Measurements from ENCODE around the gene INAFM2.
A peak's percentile ranks its signal among the peaks of the same experiment; 100 is the strongest.

The INAFM2 gene

DNA sequence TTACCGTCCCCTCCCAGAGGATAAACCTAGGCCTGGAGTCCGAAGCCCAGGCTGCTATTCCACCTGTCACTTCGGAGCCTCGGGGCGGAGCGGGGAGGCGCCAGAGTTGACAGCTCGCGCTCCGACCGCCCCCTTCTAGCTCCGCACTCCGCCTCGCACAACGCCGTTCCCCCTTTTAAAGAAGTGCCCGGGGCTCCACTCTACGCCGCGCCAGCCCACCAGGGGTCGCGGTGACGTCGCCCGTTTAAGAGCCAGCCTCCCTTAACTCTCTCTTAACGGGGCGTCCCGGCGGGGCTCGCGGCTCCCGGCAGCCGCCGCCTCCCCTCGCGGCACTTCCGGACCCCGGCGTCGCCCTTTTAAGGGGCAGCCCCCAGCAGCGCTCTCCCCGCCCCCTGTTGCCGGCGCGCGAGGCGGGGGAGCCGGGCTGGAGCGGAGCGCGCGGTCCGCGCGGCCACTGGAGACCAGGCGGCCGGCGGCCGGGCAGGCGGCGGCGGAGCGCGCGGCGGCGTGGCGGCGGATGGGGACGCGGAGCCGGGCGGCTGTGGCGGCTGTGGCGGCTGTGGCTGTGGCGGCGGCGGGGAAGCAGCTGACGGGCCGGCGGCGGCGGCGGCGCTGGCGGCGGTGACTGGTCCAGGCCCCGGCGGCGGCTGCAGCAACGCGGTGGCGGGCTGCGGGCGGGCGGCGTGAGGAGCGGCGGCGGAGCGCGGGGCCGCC lies at the start of gene INAFM2:
INAFM2 (plus strand) TSS at position 454 of the 714 bp plus-strand sequence. CDS start 364 bp downstream, outside the sequence.
- DNase-seq, result peak; percentile 98
- peak within 1 kb of the TSS; percentile 61; the same call in 1 of the 2 replicates for H2AFZ ChIP-seq (ENCODE audit: low read length)
- H3K4me3 ChIP-seq (ENCODE audit: low read length), result peak within 1 kb of the TSS; percentile 74
- no peaks in the 10 kb centered on the region for H3K9me2 ChIP-seq (replicated peaks; ENCODE audit: insufficient read depth, low read length)
- TF ChIP-seq, protein P1, sequence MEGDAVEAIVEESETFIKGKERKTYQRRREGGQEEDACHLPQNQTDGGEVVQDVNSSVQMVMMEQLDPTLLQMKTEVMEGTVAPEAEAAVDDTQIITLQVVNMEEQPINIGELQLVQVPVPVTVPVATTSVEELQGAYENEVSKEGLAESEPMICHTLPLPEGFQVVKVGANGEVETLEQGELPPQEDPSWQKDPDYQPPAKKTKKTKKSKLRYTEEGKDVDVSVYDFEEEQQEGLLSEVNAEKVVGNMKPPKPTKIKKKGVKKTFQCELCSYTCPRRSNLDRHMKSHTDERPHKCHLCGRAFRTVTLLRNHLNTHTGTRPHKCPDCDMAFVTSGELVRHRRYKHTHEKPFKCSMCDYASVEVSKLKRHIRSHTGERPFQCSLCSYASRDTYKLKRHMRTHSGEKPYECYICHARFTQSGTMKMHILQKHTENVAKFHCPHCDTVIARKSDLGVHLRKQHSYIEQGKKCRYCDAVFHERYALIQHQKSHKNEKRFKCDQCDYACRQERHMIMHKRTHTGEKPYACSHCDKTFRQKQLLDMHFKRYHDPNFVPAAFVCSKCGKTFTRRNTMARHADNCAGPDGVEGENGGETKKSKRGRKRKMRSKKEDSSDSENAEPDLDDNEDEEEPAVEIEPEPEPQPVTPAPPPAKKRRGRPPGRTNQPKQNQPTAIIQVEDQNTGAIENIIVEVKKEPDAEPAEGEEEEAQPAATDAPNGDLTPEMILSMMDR (IDR thresholded peaks at IDR 0.05; ENCODE audit: low read length), result peak; percentile 37
- TF ChIP-seq EZH2phosphoT487 (IDR thresholded peaks at IDR 0.05; ENCODE audit: low read length), result no peak
- peaks cover 26% of the 10 kb centered on the region for H3F3A ChIP-seq (ENCODE audit: insufficient read depth, low read length)
- peak within 1 kb of the TSS; percentile 61; the same call in 1 of the 2 replicates for H3K9ac ChIP-seq (ENCODE audit: low read length)
- no peaks in the 10 kb centered on the region for H4K20me1 ChIP-seq (ENCODE audit: insufficient read depth, low read length)
- H3K27ac ChIP-seq (ENCODE audit: low read length), result no peak within 1 kb of the TSS
- H3K36me3 ChIP-seq (replicated peaks; ENCODE audit: insufficient read depth, low read length), result no peaks in the 10 kb centered on the region
- peaks cover 29% of the 10 kb centered on the region for H3K79me2 ChIP-seq (ENCODE audit: low read length)
- peak within 1 kb of the TSS; percentile 92 for H3K4me2 ChIP-seq (ENCODE audit: low read depth, low read length)
- H3K4me1 ChIP-seq (ENCODE audit: low read length), result peaks cover 43% of the 10 kb centered on the region
- no peaks in the 10 kb centered on the region for H3K27me3 ChIP-seq (replicated peaks; ENCODE audit: insufficient read depth, low read length)
- no peaks in the 10 kb centered on the region for H3K9me3 ChIP-seq (replicated peaks; ENCODE audit: insufficient read depth, low read length)

DNA sequence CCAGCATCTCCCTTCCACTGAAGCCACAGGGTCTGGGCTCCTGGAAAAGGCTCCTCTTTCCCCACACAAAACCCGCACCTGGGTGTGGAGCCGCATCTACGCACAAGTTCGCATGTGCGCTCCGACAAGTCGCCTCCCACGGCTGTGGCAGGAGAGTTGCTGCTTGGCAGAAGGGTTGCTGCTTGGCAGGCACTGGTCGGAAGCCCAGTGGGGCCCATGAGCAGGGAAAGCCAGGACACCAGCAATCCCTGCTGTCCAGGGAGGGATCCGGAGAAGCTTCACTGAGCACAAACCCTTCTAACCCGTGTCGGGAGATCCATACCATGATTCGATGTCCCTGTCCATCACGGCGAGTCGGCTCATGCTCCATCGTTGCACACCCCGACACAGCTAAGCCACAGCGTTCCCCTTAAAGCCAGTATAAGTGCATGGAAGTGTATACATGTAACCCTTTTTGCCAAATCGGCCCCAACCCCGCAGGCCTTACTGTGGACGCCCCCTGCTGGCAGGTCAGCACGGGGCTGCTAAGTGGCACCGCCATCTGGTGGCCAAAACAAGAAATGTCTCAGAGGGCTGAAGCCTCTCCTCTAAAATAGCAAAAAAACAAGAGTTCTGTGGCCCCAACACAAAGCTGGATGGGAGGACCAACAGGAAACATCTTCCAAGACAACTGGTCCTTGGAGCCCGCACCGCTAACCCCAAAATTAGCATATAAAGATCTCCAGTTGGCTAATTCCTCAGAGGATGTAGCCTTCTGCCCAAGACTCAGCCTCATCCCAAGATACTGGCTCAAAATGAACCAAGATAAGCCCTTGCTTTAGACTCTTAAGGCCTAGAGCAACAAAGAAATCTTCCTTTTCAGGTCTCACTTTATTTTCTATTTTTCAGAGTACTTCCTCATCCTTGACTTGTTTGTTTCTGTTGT lies 48.9 kb upstream of the INAFM2 start:
- no peaks in the 10 kb centered on the region for H3K36me3 ChIP-seq (replicated peaks; ENCODE audit: insufficient read depth, low read length)
- H3K27me3 ChIP-seq (replicated peaks; ENCODE audit: insufficient read depth, low read length), result peaks cover 15% of the 10 kb centered on the region
- H3K4me2 ChIP-seq (ENCODE audit: low read depth, low read length), result no peak overlapping the region
- H3K4me1 ChIP-seq (ENCODE audit: low read length), result no peaks in the 10 kb centered on the region
- peak overlapping the region; percentile 42; the same call in 1 of the 2 replicates for H2AFZ ChIP-seq (ENCODE audit: low read length)
- TF ChIP-seq EZH2 (optimal IDR thresholded peaks at IDR 0.05; ENCODE audit: low read depth, low read length), result no peak
- TF ChIP-seq, protein P1 (IDR thresholded peaks at IDR 0.05; ENCODE audit: low read length), result peak; percentile 100
- H3K9ac ChIP-seq (ENCODE audit: low read length), result no peak overlapping the region
- no peak overlapping the region for H3K27ac ChIP-seq (ENCODE audit: low read length)
- no peaks in the 10 kb centered on the region for H3F3A ChIP-seq (ENCODE audit: insufficient read depth, low read length)
- no peaks in the 10 kb centered on the region for H4K20me1 ChIP-seq (ENCODE audit: insufficient read depth, low read length)
- no peaks in the 10 kb centered on the region for H3K9me3 ChIP-seq (replicated peaks; ENCODE audit: insufficient read depth, low read length)
- H3K9me2 ChIP-seq (replicated peaks; ENCODE audit: insufficient read depth, low read length), result no peaks in the 10 kb centered on the region
- peak; percentile 78 for DNase-seq
- H3K4me3 ChIP-seq (ENCODE audit: low read length), result no peak overlapping the region
- H3K79me2 ChIP-seq (ENCODE audit: low read length), result no peaks in the 10 kb centered on the region

DNA sequence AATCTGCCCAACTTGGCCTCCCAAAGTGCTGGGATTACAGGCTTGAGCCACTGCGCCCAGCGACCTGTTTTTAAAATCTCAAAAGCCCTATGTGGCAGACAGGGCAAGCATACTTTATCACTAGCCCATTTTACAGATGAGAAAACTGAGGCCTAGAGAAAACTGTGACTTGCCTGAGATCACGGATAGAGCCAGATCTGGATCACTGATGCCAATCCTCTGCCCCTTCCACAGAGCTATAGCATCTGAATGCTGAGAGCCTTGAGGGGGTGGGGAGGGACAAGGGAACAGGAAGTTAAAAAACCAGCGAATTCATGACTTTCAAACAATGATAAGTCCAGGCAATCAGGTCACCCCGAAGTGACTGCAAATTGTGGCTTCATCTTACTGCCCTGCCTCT lies 48.0 kb upstream of the INAFM2 start:
- H3K4me3 ChIP-seq (ENCODE audit: low read length), result no peak overlapping the region
- H3K4me1 ChIP-seq (ENCODE audit: low read length), result no peaks in the 10 kb centered on the region
- H3K9me3 ChIP-seq (replicated peaks; ENCODE audit: insufficient read depth, low read length), result no peaks in the 10 kb centered on the region
- peaks cover 21% of the 10 kb centered on the region for H3K27me3 ChIP-seq (replicated peaks; ENCODE audit: insufficient read depth, low read length)
- TF ChIP-seq, protein P1 (IDR thresholded peaks at IDR 0.05; ENCODE audit: low read length), result no peak
- TF ChIP-seq EZH2phosphoT487 (IDR thresholded peaks at IDR 0.05; ENCODE audit: low read length), result no peak
- H3K79me2 ChIP-seq (ENCODE audit: low read length), result no peaks in the 10 kb centered on the region
- H3K9ac ChIP-seq (ENCODE audit: low read length), result no peak overlapping the region
- H3K9me2 ChIP-seq (replicated peaks; ENCODE audit: insufficient read depth, low read length), result no peaks in the 10 kb centered on the region
- H4K20me1 ChIP-seq (ENCODE audit: insufficient read depth, low read length), result no peaks in the 10 kb centered on the region
- H2AFZ ChIP-seq (ENCODE audit: low read length), result no peak overlapping the region
- H3K27ac ChIP-seq (ENCODE audit: low read length), result no peak overlapping the region
- no peaks in the 10 kb centered on the region for H3K36me3 ChIP-seq (replicated peaks; ENCODE audit: insufficient read depth, low read length)
- H3F3A ChIP-seq (ENCODE audit: insufficient read depth, low read length), result no peaks in the 10 kb centered on the region
- DNase-seq, result no peak
- H3K4me2 ChIP-seq (ENCODE audit: low read depth, low read length), result no peak overlapping the region
